Measurements from ENCODE around the gene OR52E2. TPM values are rescaled to one million over a fixed set of nuclear protein-coding genes. Genes with fewer than 3 reads are reported as not detected.

Gene OR52E2
- total RNA-seq, 1 experiment from 2014 or later, result not detected

DNA sequence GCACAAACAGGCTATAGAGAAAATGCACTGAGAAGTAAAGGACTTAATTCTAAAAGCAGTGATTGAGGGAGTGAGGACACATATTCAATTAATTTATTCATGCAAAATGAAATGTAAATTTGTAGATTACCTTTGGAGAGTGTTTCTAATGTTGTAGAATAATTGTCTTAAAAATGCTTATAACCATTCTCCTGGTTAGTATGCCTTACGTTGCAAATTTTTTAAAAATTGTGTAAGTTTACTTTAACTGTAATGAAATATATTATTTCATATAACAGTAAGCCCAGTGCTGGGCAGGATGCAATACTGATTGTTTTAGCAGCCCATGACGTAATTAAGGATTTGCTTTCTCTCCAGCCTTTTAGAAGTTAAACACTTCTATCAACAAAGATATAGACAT, 36.6 kb upstream of the OR52E2 start:
- Histone ChIP-seq H3K27ac (ENCODE audit: insufficient read length, low read depth, low read length) (no peak overlapping the region), H3K4ac (ENCODE audit: low read depth, low read length) (no peak overlapping the region), H2BK15ac (ENCODE audit: low read depth, low read length) (no peak overlapping the region), H2AK5ac (ENCODE audit: insufficient read length, low read length) (no peak overlapping the region), H3K14ac (ENCODE audit: insufficient read depth, low read length) (no peak overlapping the region), H2BK12ac (ENCODE audit: insufficient read length, low read depth, low read length) (no peak overlapping the region), H3K4me1 (ENCODE audit: insufficient read depth, low read length) (no peaks in the 10 kb centered on the region), H3K9me3 (ENCODE audit: control insufficient read depth, low read depth, low read length) (no peaks in the 10 kb centered on the region), H3K4me2 (ENCODE audit: insufficient read depth, insufficient read length, low read length) (no peak overlapping the region), H2BK5ac (ENCODE audit: insufficient read length, low read length) (no peak overlapping the region), H4K5ac (ENCODE audit: insufficient read length, low read depth, low read length) (no peak overlapping the region), H3K79me2 (ENCODE audit: insufficient read depth, low read length) (no peaks in the 10 kb centered on the region), H3K23ac (ENCODE audit: insufficient read length, low read depth, low read length) (no peak overlapping the region), H3K9ac (ENCODE audit: extremely low read depth, insufficient read length, low read length) (no peak overlapping the region), H2AFZ (ENCODE audit: low read length) (no peak overlapping the region), H3K23me2 (ENCODE audit: insufficient read length, low read depth, low read length, poor library complexity, severe bottlenecking) (no peaks in the 10 kb centered on the region), H3K27me3 (ENCODE audit: insufficient read depth, low read length) (no peaks in the 10 kb centered on the region), H4K91ac (ENCODE audit: insufficient read length, low read depth, low read length) (no peak overlapping the region), H2BK120ac (ENCODE audit: low read depth, low read length, poor library complexity, severe bottlenecking) (no peak overlapping the region), H3K56ac (ENCODE audit: insufficient read length, low read depth, low read length) (no peak overlapping the region), H4K8ac (replicated peaks; ENCODE audit: insufficient read length, low read depth, low read length) (no peak overlapping the region), H3K18ac (ENCODE audit: insufficient read length, low read depth, low read length) (no peak overlapping the region), H3T11ph (ENCODE audit: low read length) (no peak overlapping the region), H3K79me1 (ENCODE audit: insufficient read depth, low read depth, low read length, poor library complexity, severe bottlenecking) (no peaks in the 10 kb centered on the region), H4K20me1 (ENCODE audit: control insufficient read depth, insufficient read depth, insufficient read length) (no peaks in the 10 kb centered on the region), H2BK20ac (ENCODE audit: low read depth, low read length, poor library complexity, severe bottlenecking) (no peak overlapping the region)
- Mint-ChIP-seq H3K27me3 (ENCODE audit: low read depth) (no peaks in the 10 kb centered on the region), H3K27ac (no peak overlapping the region), H3K36me3 (ENCODE audit: insufficient read depth in 1 of 3, low read depth in 3 of 3) (no peaks in the 10 kb centered on the region), H3K4me1 (no peaks in the 10 kb centered on the region), H3K9me3 (no peaks in the 10 kb centered on the region), H3K4me3 (no peak overlapping the region)
- DNase-seq, result no peak
- WGBS (ENCODE audit: extremely low coverage, insufficient read length, low lambda C conversion rate), result no CpG with 5 or more reads among the region's 2 CpGs
- TF ChIP-seq, protein P1, sequence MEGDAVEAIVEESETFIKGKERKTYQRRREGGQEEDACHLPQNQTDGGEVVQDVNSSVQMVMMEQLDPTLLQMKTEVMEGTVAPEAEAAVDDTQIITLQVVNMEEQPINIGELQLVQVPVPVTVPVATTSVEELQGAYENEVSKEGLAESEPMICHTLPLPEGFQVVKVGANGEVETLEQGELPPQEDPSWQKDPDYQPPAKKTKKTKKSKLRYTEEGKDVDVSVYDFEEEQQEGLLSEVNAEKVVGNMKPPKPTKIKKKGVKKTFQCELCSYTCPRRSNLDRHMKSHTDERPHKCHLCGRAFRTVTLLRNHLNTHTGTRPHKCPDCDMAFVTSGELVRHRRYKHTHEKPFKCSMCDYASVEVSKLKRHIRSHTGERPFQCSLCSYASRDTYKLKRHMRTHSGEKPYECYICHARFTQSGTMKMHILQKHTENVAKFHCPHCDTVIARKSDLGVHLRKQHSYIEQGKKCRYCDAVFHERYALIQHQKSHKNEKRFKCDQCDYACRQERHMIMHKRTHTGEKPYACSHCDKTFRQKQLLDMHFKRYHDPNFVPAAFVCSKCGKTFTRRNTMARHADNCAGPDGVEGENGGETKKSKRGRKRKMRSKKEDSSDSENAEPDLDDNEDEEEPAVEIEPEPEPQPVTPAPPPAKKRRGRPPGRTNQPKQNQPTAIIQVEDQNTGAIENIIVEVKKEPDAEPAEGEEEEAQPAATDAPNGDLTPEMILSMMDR (conservative IDR thresholded peaks at IDR 0.05), result no peak

Measured in H9 (cell line).